NCI-H460 (cell line): ENCODE results near the gene MPP1. TPM values are rescaled to one million over a fixed set of nuclear protein-coding genes. Genes with fewer than 3 reads are reported as not detected.

Experiments used
- DNase-seq: peaks from one replicate; pipeline ENCODE4 v3.0.0-alpha.2; 2016; ENCODE audit warnings: low read depth; ENCODE audit errors: extremely low read depth
- small RNA-seq, 2 experiments: library from RNA; depleted of rRNA; stranded (forward); fragments of <200 nt; gene quantifications; one replicate each; pipeline ENCODE3, GENCODE V24; 2014
- total RNA-seq: library from RNA; depleted of rRNA; stranded (reverse); fragments of >200 nt; shearing (Covaris generic); gene quantifications from 2 replicates; pipeline ENCODE4 v1.2.3, GENCODE V29; 2014; rRNA removed

Gene MPP1
- total RNA-seq, 1 experiment from 2014 or later, result 17.4 TPM

DNA sequence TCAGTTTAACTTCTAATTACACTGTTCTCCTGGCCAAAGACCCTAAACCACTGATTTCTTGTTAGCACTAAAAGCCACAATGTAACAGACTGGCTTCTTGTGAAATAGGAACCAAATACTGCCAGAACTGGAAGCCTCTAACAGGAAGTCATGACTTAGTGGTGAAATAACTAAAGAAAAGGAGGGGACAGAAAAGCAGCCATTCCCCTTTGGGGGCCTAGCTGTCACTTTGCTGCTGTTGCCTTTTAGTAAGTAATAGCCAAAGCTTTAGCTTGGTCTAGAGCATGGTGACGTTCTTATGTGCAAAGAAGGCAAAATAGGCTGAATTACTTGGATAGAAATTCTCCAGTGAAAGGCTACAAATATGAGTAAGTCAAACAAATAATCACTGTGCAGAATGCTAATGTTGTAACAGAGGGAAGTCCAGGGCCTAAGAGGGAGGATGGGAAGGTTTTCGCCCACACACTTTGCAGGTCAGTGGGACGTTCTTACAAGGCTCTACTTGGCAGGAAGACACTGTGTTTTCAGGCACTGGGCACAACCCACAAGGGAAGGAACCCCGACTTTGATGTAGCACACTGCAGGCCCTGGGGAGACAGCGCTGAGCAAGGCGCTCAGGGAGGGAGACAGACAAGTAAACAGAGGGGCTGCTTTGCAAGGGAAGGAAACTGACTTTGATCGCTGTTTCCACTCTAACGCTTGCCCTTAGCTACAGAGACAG, 71.1 kb downstream of the MPP1 start:
- DNase-seq, result no peak

DNA sequence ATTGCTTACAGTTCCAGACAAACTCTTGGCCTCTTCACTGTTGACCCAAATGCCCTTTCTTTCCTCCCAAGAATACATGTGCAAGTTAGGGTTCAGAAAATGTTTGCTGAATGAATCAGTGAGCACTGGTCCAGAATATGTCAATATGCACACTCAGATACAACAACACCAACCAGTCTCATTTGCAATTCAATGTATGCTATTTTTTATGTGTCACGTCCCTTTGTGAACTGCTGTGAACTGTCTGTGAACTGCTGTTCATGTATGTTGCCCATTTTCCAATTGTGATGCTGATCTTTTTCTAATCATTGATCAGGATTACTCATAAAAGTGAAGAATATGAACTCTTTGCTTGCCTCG, 72.2 kb downstream of the MPP1 start:
- no peak for DNase-seq

DNA sequence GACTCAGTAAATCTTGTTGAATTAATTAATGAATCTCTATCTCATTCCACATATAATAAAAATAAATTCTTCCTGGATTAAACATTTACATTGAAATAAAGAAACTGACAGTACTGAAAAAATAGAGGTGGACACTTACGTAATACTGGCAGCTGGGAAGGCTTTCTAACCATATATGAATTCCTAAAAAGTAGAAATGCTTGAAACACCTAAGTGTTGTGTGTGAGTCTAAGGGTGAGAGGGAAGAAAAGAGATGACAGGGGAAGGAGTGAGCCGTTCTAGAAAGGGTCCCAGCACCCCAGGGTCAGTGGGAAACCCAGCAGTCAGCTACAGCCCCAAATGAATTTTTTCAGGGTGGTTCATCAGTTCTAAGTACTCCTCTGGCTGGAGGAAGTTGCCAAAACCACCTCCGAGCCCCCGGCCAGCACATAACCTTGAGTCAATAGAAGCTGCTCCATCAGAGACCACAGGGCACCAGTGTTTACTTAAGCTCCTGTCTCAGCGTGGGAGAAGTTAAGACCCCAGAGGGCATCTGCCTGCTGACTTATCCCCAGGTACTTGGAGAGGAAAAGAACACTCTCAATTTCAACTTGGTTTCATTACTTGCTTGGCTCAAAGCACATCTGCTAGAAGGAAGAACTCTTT, 72.7 kb downstream of the MPP1 start:
- no peak for DNase-seq

DNA sequence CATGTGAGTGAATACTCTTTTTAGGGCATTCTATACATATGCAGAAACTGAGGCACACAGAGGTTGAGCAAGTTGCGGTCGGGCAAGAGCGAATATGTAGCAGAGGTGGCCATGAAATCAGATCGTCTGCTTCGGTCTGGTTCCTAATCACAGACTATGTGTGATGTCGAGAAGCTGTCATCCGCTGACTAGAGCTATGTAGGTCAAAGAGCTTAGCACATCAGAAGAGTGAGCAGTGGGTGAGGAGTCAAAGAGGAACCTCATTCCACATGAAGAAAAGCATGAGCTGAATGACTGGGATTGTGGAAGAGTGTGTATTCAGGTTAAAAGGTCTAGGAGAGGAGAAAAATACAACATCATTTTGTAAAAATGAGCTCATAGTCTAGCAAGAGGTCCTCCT, 73.4 kb downstream of the MPP1 start:
- DNase-seq, result no peak

DNA sequence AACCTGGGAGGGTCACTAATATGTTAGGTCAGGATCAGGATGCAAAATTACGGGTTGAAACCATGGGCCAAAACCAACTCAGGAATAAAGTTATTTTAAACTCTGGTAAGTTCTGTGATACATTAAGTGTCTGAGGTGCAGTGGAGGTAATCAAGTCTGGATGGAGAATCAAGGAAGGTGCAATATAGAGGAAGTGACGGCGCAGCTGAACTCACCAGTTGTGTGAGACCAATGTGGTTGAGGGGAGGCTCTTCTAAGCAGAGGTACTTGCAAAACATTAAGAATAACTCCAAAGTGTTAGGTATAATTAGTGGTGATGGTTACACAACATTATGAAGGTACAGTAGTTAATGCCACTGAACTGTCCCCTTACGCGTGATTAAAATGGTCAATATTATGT, 74.1 kb downstream of the MPP1 start:
- no peak for DNase-seq

DNA sequence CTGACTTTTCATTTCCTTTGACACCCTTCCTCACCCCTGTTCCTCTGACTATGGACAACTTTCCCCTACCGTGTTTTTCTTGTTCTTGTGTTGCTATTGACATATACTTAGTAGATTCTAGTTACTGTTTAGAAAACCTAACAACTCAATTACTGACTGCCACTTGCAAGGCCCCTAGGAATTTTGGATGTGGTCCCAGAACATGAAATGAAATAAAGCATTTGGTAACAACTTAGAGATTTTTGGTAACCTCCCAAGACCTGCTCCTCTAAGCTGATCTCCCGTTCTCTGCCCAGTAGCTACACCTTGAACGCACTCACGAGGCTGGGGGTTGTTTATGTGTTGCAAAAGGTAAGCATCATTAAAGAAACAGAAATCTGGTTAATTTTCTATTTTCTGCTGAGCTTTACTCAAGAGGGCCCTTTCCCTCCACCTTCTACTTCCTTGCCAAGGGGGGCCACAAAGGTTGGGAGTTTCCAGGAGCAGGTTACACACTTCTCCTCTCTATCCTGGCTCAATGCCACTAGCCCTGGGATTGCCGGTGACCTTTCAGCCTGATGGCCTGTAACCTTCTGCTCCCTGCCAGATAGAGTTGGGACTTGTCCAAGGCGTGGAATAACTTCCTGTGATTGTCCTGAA, 74.9 kb downstream of the MPP1 start:
- no peak for DNase-seq

DNA sequence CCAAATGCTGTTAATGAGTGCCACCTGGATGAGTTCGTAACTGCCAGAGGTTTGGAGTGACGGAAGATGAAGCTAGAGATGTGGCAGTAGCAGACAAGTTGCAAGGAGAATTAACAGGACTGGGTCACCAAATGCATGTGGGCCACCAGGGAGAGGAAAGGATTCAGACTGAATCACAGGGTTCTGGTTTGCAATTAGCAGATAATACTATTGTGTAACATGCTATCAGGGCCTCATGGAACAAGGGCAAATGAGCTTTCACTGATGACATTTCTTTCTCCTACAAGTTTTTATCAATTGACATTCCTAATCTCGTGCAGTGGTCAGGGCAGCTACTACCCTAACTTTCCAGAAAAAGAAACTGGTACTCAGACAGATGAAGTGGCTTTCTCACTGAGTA, 75.8 kb downstream of the MPP1 start:
- no peak for DNase-seq

Small RNAs within 50 kb of the gene (small RNA-seq; reads per million reads assigned to genes)
- gene SNORA36A, result 0 reads per million in 2 experiments

Other genes starting within 250 kb of the MPP1 start
- gene CTAG1A, start 220.4 kb downstream of the MPP1 start, total RNA-seq, result not detected in 2 replicates
- not detected in 2 replicates for gene CTAG1B, start 186.2 kb downstream of the MPP1 start, total RNA-seq
- gene CTAG2, start 151.9 kb downstream of the MPP1 start, total RNA-seq, result not detected in 2 replicates
- gene GAB3, start 54.4 kb downstream of the MPP1 start, total RNA-seq, result 0.20 and 0.89 TPM in 2 replicates
- 140 and 153 TPM in 2 replicates for gene DKC1, start 42.6 kb downstream of the MPP1 start, total RNA-seq
- not detected in 2 replicates for gene SMIM9, start 29.2 kb upstream of the MPP1 start, total RNA-seq
- 20.6 and 25.8 TPM in 2 replicates for gene F8A1, start 80.9 kb upstream of the MPP1 start, total RNA-seq
- gene F8, start 217.2 kb upstream of the MPP1 start, total RNA-seq, result 3.4 and 5.3 TPM in 2 replicates
- 87.5 and 98.1 TPM in 2 replicates for gene FUNDC2, start 221.4 kb upstream of the MPP1 start, total RNA-seq